NCI-H1092 (cell line): Measurements from ENCODE around the gene SETBP1.

Experiments
- DNase-seq: peaks from one replicate; lab custom pipeline; 2025; lab: John Stamatoyannopoulos, UW

SETBP1 gene

GRCh38 chr18:44816477-44816876 is 135.8 kb downstream of the SETBP1 start:
- DNase-seq: no peak

- DNase-seq: no peak
Measured at GRCh38 chr18:44817831-44818473, 137.3 kb downstream of the SETBP1 start.

DNA sequence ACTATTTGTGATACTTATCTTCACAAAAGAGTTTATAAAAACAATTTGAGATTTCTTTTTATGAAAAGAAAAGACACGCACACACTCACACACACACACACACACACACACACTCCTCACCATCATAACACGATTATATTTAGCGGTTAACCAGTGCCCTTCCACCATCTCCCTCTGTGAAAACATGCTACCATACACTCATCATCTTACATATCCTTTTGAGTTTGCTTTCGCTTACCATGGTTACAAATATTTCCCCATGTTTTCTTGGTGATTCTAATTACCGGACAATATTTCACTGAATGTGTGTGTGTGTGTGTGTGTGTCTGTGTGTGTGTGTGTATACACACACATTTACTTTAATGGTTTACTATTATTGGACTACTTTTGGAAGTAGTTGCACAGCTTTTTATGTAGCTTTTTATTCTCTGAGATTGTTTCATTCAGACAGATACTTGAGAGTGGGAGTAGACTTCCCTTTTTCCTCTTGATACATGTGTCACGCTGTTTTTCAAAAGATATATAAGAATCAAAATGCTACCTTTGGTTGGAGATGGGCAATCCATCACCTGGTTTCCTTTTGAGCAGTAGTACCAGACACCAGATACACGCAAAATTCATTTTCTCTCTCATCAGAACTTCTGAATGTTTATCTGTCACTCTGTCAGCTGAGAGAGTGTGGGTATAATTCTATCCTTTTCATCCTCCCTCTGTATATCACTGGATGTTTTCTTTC is 138.1 kb downstream of the SETBP1 start:
- DNase-seq: no peak

DNA sequence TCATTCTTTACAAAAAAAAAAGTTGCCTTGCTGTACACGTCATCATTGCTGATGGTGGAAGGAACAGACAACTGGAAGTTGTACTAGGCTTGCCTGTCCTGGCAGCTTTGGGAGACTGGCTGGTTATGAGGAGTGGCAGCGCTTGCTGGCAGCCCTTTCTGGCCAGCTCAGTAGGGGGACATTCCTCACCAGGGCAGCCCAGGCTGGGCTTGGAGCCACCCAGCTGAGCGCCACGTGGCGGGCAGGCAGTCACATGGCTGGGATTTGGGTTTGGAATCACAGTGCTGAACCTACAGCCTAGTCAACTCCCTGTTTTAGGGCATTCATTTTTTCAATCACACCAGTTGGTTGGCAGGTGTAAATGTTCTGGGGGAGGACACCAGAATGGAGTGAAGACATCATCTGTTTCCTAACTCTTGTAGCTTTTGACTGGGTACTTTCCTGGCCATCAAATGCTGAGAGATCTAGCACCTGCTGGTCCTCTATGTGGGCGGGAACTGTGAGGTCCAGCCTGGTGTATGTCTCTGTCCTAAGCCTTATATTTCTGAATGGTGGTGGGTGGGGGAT is 139.3 kb downstream of the SETBP1 start:
- DNase-seq: no peak

DNA sequence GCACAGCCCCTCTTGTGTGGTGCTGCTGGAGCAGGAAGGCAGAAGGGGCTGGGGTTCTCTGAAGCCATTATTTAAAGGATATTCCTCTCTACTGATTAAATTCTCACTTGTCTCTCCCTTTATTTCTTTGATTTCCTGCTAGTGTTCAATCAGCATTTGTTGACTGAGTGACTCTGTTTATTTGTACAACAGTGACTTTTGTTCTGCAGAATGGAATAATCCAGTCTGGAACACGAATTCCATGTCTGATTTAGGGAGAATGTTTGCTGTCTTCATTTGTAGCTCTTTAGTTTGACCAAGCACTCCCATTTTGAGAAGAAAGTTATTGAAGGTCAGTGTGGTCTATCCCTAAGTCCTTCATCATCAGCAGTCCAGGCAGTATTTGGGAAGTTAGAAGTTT is 141.2 kb downstream of the SETBP1 start:
- DNase-seq: no peak

GRCh38 chr18:44823286-44823685 is 142.6 kb downstream of the SETBP1 start:
- no peak for DNase-seq

GRCh38 chr18:44823782-44824181 is 143.1 kb downstream of the SETBP1 start:
- no peak for DNase-seq

GRCh38 chr18:44824884-44825283 is 144.2 kb downstream of the SETBP1 start:
- no peak for DNase-seq

DNA sequence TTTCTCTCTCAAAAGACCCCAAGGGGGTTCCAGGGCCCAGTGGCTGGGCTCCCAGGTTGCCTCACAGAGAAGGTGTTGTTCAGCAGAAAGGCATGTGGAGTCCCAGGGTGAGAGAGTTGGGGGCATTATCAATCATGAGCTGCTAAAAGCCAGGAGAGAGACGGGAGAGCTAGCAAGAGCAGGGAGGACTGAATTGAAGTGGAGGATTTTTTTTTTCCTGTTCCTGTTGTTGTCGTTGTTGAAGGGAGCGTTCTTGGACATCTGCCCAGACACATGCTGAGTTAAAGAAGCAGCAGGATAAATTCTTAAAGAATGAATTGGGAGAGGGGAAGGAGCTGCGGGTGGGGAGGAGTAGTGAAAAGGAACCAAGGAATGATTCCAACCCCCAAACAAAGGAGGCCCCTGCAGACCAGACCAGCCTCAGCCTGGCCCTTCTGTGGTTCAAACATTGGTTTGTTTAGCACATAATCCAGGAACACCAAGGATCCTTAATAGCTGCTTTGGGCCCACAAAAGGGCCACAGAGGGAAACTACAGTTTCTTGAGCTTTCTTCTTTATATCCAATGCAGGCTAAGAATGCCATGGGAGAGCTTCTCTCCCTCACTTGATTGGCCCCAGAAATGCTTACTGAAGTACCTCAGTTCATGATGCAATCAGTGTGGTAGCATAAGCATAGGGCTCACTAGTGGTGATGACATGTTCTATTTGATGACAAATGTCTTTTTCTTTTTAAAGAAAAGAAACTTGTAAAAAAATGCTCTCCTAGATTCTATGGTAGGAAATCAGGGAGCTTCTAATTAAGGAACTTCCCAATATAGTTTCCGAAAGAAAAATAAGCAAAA is 146.0 kb downstream of the SETBP1 start:
- peak; percentile 48 for DNase-seq

- DNase-seq: no peak
Measured at GRCh38 chr18:44828080-44828479, 147.4 kb downstream of the SETBP1 start.

DNA sequence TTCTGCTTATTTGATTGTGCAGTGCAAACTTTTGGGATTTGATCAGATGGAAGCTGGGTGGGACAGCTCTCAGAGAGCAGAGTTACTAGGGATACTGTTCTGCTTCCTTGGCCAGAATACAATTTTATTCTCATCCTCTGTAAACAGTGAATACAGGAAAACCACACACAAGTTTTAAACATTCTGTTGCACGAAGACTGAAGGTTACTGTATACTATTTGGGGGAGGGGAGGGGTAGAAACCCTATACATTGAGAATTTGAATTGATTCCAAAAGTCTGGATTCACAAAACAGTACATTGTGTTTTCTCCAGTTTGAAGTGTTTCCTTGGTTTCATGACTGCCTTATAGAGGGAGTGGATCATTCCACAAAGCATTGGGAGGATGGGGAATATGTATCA is 149.9 kb downstream of the SETBP1 start:
- DNase-seq: no peak

GRCh38 chr18:44833786-44834185 is 153.1 kb downstream of the SETBP1 start:
- DNase-seq: no peak

GRCh38 chr18:44834867-44835469 is 154.3 kb downstream of the SETBP1 start:
- no peak for DNase-seq

DNA sequence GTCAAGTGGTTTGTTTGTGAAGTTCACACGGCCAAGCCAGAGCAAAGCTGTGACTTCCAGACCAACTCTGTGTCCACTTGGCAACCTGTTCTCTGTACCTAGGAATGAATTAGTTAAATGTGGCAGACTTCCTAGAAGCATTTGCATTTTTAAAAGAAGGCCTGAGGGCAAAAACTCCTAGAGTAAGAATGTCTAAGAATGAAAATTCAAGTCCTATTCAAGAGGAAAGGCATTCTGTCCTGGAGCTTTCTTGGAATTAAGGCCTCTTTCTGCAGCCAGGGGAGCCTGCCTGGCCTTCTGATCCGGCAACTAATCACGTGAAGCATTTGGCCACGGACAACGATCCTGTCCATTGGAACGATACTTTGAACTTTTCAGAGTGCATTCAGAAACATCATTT is 155.0 kb downstream of the SETBP1 start:
- no peak for DNase-seq

DNA sequence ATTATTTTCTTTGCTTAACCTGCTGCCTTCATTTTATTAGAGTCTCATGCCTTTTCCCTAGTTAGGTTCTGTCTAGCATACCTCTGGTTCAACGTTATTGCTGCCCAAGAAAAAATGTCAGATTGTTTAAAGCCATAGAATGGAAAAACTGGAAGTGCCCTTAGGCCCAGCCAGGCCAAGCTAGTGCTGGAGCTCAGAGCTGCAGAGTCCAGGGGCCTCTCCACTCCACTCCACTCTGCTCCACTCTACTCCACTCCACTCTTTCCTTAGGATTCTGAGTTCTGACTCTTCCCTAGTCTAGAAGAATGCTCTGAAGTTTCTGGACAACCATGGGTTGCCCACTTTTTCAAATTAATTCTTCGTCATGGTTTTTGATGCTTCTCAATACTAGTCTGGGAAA is 155.6 kb downstream of the SETBP1 start:
- DNase-seq: no peak

DNA sequence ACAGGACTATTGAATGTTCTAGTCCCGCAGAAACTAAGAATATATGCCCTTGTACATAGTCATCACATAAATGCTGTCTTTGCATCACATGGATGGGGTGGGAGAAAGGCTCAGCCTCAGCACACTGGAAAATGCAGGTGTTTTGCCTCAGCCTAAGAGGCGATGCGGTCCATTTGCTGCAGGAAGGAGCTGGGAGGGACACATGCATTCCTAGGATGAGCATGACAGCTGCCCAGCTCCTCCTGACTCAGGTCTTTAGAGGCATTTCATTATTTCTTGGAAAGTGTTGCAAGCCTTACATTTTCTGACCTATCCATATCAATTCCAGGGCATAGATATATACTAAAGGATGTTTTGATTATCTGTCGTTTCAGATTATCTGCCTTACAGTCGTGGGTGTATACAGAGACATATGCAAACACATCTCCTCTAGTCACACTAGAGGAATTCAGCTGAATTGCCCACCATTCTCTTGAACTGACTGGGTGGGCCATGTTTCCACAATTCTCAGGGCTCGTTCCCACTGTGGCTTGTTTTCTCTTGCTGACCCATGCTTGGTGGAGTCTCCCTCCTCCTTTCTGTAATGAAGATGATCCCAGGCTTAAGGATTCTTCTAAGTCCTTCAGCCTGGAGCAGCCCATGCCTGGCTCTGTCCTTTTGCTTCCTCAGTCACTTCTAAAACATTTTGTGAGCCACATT is 156.9 kb downstream of the SETBP1 start:
- DNase-seq: no peak

GRCh38 chr18:44838971-44839666 is 158.4 kb downstream of the SETBP1 start:
- DNase-seq: no peak

- peak; percentile 18 for DNase-seq
Measured at GRCh38 chr18:44840058-44840790, 159.5 kb downstream of the SETBP1 start.

DNA sequence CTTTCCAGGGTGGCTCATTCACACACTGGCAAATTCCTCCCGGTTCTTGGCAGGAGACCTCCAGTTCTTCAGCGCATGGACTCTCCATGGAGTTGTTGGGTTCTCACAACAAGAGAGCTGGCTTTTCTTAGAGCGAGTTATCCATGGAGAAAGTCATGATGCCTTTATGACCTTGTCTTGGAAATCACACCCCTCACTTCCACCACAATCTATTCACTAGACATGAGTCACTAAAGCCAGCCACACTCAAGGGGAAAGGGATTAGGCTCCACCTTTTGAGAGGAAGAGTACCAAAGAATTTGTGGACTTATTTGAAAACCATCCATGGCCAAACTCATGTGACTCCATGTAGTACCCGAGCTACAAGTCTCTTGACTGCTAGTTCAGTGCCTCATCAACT is 160.5 kb downstream of the SETBP1 start:
- DNase-seq: no peak
